Neuronal stem cell (in vitro differentiated cells): ENCODE results near the gene SIGLECL1.

Experiments used
- DNase-seq: peaks from one replicate; pipeline ENCODE4 v3.0.0-alpha.2; 2013; ENCODE audit warnings: low spot score
- H2AFZ ChIP-seq: one replicate; pipeline ENCODE4 v1.6.1; 2013; ENCODE audit warnings: mild to moderate bottlenecking, low read length, inconsistent platforms
- H2AK5ac ChIP-seq: 2 replicates; pipeline ENCODE4 v1.6.1; 2013; ENCODE audit warnings: low read depth, mild to moderate bottlenecking, inconsistent platforms, low read length, moderate library complexity, mixed read lengths
- H2BK120ac ChIP-seq: 2 replicates; pipeline ENCODE4 v1.6.1; 2013; ENCODE audit warnings: low read depth, mild to moderate bottlenecking, inconsistent platforms, low read length, moderate library complexity, mixed read lengths
- H2BK12ac ChIP-seq: one replicate; pipeline ENCODE4 v1.6.1; 2013; ENCODE audit warnings: low read length, inconsistent platforms
- H2BK15ac ChIP-seq: 2 replicates; pipeline ENCODE4 v1.6.1; 2013; ENCODE audit warnings: mild to moderate bottlenecking, low read length, inconsistent platforms, mixed read lengths
- H2BK5ac ChIP-seq: one replicate; pipeline ENCODE4 v1.6.1; 2013; ENCODE audit warnings: inconsistent platforms, mild to moderate bottlenecking, low read length, moderate library complexity
- H3K14ac ChIP-seq: one replicate; pipeline ENCODE4 v1.6.1; 2013; ENCODE audit warnings: low read length, inconsistent platforms
- H3K18ac ChIP-seq: 2 replicates; pipeline ENCODE4 v1.6.1; 2013; ENCODE audit warnings: low read length, inconsistent platforms
- H3K23ac ChIP-seq: 2 replicates; pipeline ENCODE4 v1.6.1; 2013; ENCODE audit warnings: low read depth, mild to moderate bottlenecking, mixed read lengths, low read length, inconsistent platforms; ENCODE audit not compliant: poor library complexity
- H3K27ac ChIP-seq: replicated peaks from 3 replicates; pipeline ENCODE4 v1.5.1; 2013; ENCODE audit warnings: low read length, inconsistent platforms
- H3K27me3 ChIP-seq, 3 experiments: 2 replicates each; pipeline ENCODE4 v1.6.1; 2013; ENCODE audit warnings: low read length in 3 of 3, mild to moderate bottlenecking in 2 of 3, inconsistent platforms in 1 of 3, low read depth in 1 of 3, mixed read lengths in 1 of 3, moderate library complexity in 1 of 3; ENCODE audit not compliant: control insufficient read depth in 3 of 3, insufficient read depth in 3 of 3
- H3K36me3 ChIP-seq, 2 donors: replicated peaks in 1 of 2; 2 replicates each; pipeline ENCODE4 v1.6.1; 2013; ENCODE audit warnings: low read length in 2 of 2; ENCODE audit not compliant: control insufficient read depth in 2 of 2, insufficient read depth in 2 of 2
- H3K4ac ChIP-seq: 2 replicates; pipeline ENCODE4 v1.6.1; 2013; ENCODE audit warnings: inconsistent platforms, mild to moderate bottlenecking, low read length, moderate library complexity
- H3K4me1 ChIP-seq, 2 donors: 1 replicate in 1 of 2; 2 replicates in 1 of 2; pipeline ENCODE4 v1.6.1; 2013; ENCODE audit warnings: low read length in 2 of 2, low read depth in 1 of 2; ENCODE audit not compliant: control insufficient read depth in 2 of 2, insufficient read depth in 1 of 2
- H3K4me2 ChIP-seq: one replicate; pipeline ENCODE4 v1.6.1; 2013; ENCODE audit warnings: mild to moderate bottlenecking, low read length, inconsistent platforms; ENCODE audit not compliant: insufficient read depth, poor library complexity, severe bottlenecking
- H3K4me3 ChIP-seq, 2 donors: 2 replicates each; pipeline ENCODE4 v1.5.1; 2013; ENCODE audit warnings: low read length in 2 of 2, mild to moderate bottlenecking in 2 of 2, inconsistent platforms in 1 of 2, moderate library complexity in 1 of 2
- H3K79me1 ChIP-seq: one replicate; pipeline ENCODE4 v1.6.1; 2013; ENCODE audit warnings: low read depth, mild to moderate bottlenecking, inconsistent platforms, low read length, moderate library complexity
- H3K9ac ChIP-seq: one replicate; pipeline ENCODE4 v1.6.1; 2013; ENCODE audit warnings: mild to moderate bottlenecking, low read depth, low read length, inconsistent platforms; ENCODE audit not compliant: poor library complexity
- H3K9me3 ChIP-seq, 2 donors: replicated peaks in 1 of 2; 2 replicates each; pipeline versions ENCODE3 to v1.6.1; 2013; ENCODE audit warnings: low read length in 2 of 2, mild to moderate bottlenecking in 2 of 2, inconsistent platforms in 1 of 2, low read depth in 1 of 2, mixed read lengths in 1 of 2, moderate library complexity in 1 of 2; ENCODE audit not compliant: control insufficient read depth in 2 of 2, insufficient read depth in 1 of 2
- H4K8ac ChIP-seq: one replicate; pipeline ENCODE4 v1.6.1; 2013; ENCODE audit warnings: low read depth, mild to moderate bottlenecking, inconsistent platforms, low read length, moderate library complexity
- H4K91ac ChIP-seq: one replicate; pipeline ENCODE4 v1.6.1; 2013; ENCODE audit warnings: low read length, low read depth, mild to moderate bottlenecking, inconsistent platforms; ENCODE audit not compliant: poor library complexity
- WGBS, 2 donors: extraction: QIAGEN DNeasy Blood & Tissue Kit; methylation state at CpG; one replicate each; pipeline ENCODE4 v1.1.7; 2013; ENCODE audit warnings: missing lambda C conversion rate in 2 of 2, mixed read lengths in 1 of 2; ENCODE audit not compliant: insufficient read length in 2 of 2, insufficient replicate concordance in 1 of 2; ENCODE audit errors: extremely low coverage in 2 of 2; 5-methylcytosine and 5-hydroxymethylcytosine counted together

The SIGLECL1 gene

DNA sequence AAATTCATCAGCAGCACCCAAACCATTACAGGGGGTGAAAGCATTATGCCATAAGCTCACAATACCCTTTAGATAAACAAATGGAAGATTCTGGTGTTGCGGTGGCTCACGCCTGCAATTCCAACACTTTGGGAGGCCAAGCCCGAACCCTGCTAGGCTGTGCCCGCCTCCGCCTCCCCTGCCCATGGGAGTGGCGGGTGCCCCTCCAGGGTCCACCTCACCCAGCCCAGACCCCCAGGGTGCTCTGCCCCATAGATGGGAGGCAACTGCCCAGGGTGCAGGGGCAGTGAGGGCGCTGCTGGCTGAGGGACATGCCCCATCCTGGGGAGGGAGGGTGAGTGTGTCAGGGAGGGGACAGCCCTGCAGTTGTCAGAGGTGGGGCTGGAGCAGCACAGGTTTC is 10.0 kb upstream of the SIGLECL1 start:
- H4K8ac ChIP-seq = no peak overlapping the region
- no peaks in the 10 kb centered on the region for H3K79me1 ChIP-seq
- peak overlapping the region; percentile 5 for H3K14ac ChIP-seq
- H3K27ac ChIP-seq = no peak overlapping the region
- H3K4ac ChIP-seq = no peak overlapping the region
- no peaks in the 10 kb centered on the region for H3K36me3 ChIP-seq
- DNase-seq = no peak
- H3K9ac ChIP-seq = no peak overlapping the region
- H2AK5ac ChIP-seq = no peak overlapping the region
- no peak overlapping the region for H2AFZ ChIP-seq
- no peak overlapping the region for H3K4me2 ChIP-seq
- no peak overlapping the region for H4K91ac ChIP-seq
- no peaks in the 10 kb centered on the region for H3K4me1 ChIP-seq
- no peak overlapping the region for H2BK120ac ChIP-seq
- no peak overlapping the region for H3K23ac ChIP-seq
- no peak overlapping the region for H2BK5ac ChIP-seq
- H3K27me3 ChIP-seq = peaks cover 0 to 14% (median 0%) of the 10 kb centered on the region in 3 experiments
- no peak overlapping the region for H3K18ac ChIP-seq
- H2BK12ac ChIP-seq = no peak overlapping the region
- no peak overlapping the region for H2BK15ac ChIP-seq
- no CpG with 5 or more reads among the region's 7 CpGs for WGBS, 2 donors
- H3K9me3 ChIP-seq = no peaks in the 10 kb centered on the region
- H3K4me3 ChIP-seq = no peak overlapping the region

- no peak for DNase-seq
- no peak overlapping the region for H3K18ac ChIP-seq
- no peak overlapping the region for H4K91ac ChIP-seq
- H3K9ac ChIP-seq = no peak overlapping the region
- H4K8ac ChIP-seq = no peak overlapping the region
- no peak overlapping the region for H2BK120ac ChIP-seq
- H3K27ac ChIP-seq = no peak overlapping the region
- H2AK5ac ChIP-seq = no peak overlapping the region
- no peak overlapping the region for H2BK5ac ChIP-seq
- H3K4me3 ChIP-seq = no peak overlapping the region
- WGBS, 2 donors = no CpG with 5 or more reads among the region's 8 CpGs
- no peak overlapping the region for H3K4me2 ChIP-seq
- no peak overlapping the region for H2BK15ac ChIP-seq
- peaks cover 0 to 15% (median 0%) of the 10 kb centered on the region in 3 experiments for H3K27me3 ChIP-seq
- no peak overlapping the region for H3K14ac ChIP-seq
- H2AFZ ChIP-seq = no peak overlapping the region
- H3K4ac ChIP-seq = no peak overlapping the region
- no peaks in the 10 kb centered on the region for H3K36me3 ChIP-seq
- no peak overlapping the region for H2BK12ac ChIP-seq
- H3K4me1 ChIP-seq = no peaks in the 10 kb centered on the region
- no peak overlapping the region for H3K23ac ChIP-seq
- no peaks in the 10 kb centered on the region for H3K9me3 ChIP-seq
- no peaks in the 10 kb centered on the region for H3K79me1 ChIP-seq
Measured at GRCh38 chr19:51242881-51243630, 7.8 kb upstream of the SIGLECL1 start.

GRCh38 chr19:51246164-51246552 is 4.7 kb upstream of the SIGLECL1 start:
- H3K4ac ChIP-seq = no peak overlapping the region
- H4K8ac ChIP-seq = no peak overlapping the region
- no peak overlapping the region for H2AK5ac ChIP-seq
- H2BK5ac ChIP-seq = no peak overlapping the region
- H3K9ac ChIP-seq = no peak overlapping the region
- peaks cover 0 to 9% (median 0%) of the 10 kb centered on the region in 3 experiments for H3K27me3 ChIP-seq
- H3K18ac ChIP-seq = no peak overlapping the region
- no peak for DNase-seq
- H3K36me3 ChIP-seq = no peaks in the 10 kb centered on the region
- no peak overlapping the region for H3K14ac ChIP-seq
- no peak overlapping the region for H2AFZ ChIP-seq
- H2BK15ac ChIP-seq = no peak overlapping the region
- H3K79me1 ChIP-seq = no peaks in the 10 kb centered on the region
- no peak overlapping the region for H3K4me3 ChIP-seq
- WGBS, 2 donors = no CpG with 5 or more reads among the region's 5 CpGs
- no peaks in the 10 kb centered on the region for H3K4me1 ChIP-seq
- no peak overlapping the region for H2BK120ac ChIP-seq
- H2BK12ac ChIP-seq = no peak overlapping the region
- H3K9me3 ChIP-seq = peaks cover 0 to 3% of the 10 kb centered on the region in 2 donors
- no peak overlapping the region for H3K4me2 ChIP-seq
- no peak overlapping the region for H4K91ac ChIP-seq
- no peak overlapping the region for H3K23ac ChIP-seq
- no peak overlapping the region for H3K27ac ChIP-seq

GRCh38 chr19:51247972-51248590 is 2.8 kb upstream of the SIGLECL1 start:
- Histone ChIP-seq H3K14ac (no peak overlapping the region), H3K4me3 (no peak overlapping the region), H3K18ac (no peak overlapping the region), H3K4me1 (no peaks in the 10 kb centered on the region), H3K27me3 (peaks cover 0 to 7% (median 0%) of the 10 kb centered on the region in 3 experiments), H3K36me3 (no peaks in the 10 kb centered on the region), H3K79me1 (no peaks in the 10 kb centered on the region), H2BK12ac (no peak overlapping the region), H3K4ac (no peak overlapping the region), H2BK15ac (no peak overlapping the region), H3K9me3 (peaks cover 0 to 3% of the 10 kb centered on the region in 2 donors), H2BK5ac (no peak overlapping the region), H4K91ac (no peak overlapping the region), H2AFZ (no peak overlapping the region), H4K8ac (no peak overlapping the region), H3K4me2 (no peak overlapping the region), H3K27ac (no peak overlapping the region), H2AK5ac (no peak overlapping the region), H3K23ac (no peak overlapping the region), H2BK120ac (no peak overlapping the region), H3K9ac (no peak overlapping the region)
- DNase-seq = no peak
- no CpG with 5 or more reads among the region's 7 CpGs for WGBS, 2 donors
